A549 treated with AZD9567 at 1 μM for 4 hours (cell line): Measurements from ENCODE around the gene TPO. TPM values are rescaled to one million over a fixed set of nuclear protein-coding genes. Genes with fewer than 3 reads are reported as not detected.

Source experiments
- total RNA-seq: library from RNA; stranded (reverse); fragments of 200-300 nt; extraction: Qiagen RNA extraction; gene quantifications from 5 replicates; pipeline ENCODE4 v1.2.3, GENCODE V29; 2022; ENCODE audit not compliant: insufficient read depth

Gene TPO
- 0.09 to 0.14 TPM (median 0.12 TPM) in 4 of 5 replicates, not detected in the other for total RNA-seq

DNA sequence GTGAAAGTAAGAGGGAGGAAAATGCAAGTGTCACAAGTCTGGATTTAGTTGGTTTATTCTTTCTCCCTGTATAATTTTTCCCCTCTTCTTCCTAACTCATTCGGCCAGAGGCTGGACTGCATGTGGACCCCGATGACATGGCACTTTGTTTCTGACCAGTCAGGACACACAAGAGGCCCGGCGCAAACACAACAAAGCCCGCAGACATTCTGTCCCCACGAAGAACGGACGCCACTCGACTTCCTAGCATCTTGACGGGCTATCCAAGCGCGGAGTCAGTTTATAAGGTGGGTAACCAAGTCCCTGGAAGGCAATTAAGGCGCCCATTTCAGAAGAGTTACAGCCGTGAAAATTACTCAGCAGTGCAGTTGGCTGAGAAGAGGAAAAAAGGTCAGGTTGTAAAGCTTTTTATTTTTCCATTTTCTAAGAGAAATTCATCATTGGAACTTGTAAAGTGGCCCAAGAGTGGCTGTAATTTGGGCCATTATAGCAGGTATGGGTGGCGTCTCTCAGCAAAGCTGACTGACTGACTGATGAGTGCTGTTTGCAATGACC, at the start of gene TPO:
Gene TPO (plus strand): TSS at position 308 of the 555 bp plus-strand sequence. CDS start 946 bp downstream, outside the sequence.

